Activated CD8-positive, alpha-beta memory T cell treated with anti-CD3 and anti-CD28 coated beads for 24 hours (primary cell): Measurements from ENCODE around the gene C2CD4C.
"Not testable (repeated sequence)": the region's sequence is repeated elsewhere in the genome, so short reads cannot be mapped to it uniquely, and the experiment has no call there.

ENCODE experiments used
- DNase-seq: peaks from one replicate; pipeline ENCODE4 v3.0.0-alpha.2; 2020

The C2CD4C gene

GRCh38 chr19:408902-409515 is at the start of gene C2CD4C:
Gene C2CD4C, minus strand, starts transcription at chr19:409147. Its CDS starts 786 bp downstream, at chr19:408361.
- DNase-seq: no peak

- no peak for DNase-seq
Measured at GRCh38 chr19:458091-459042, 49.4 kb upstream of the C2CD4C start.

- DNase-seq: no peak
Measured at GRCh38 chr19:457636-458035, 48.7 kb upstream of the C2CD4C start.

GRCh38 chr19:456547-457110 is 47.7 kb upstream of the C2CD4C start:
- DNase-seq: no peak

GRCh38 chr19:455851-456546 is 47.1 kb upstream of the C2CD4C start:
- DNase-seq: no peak

- no peak for DNase-seq
Measured at GRCh38 chr19:455031-455705, 46.2 kb upstream of the C2CD4C start.

- no peak for DNase-seq
Measured at GRCh38 chr19:453606-454005, 44.7 kb upstream of the C2CD4C start.

- DNase-seq: no peak
Measured at GRCh38 chr19:452829-453228, 43.9 kb upstream of the C2CD4C start.

- not testable (repeated sequence) for DNase-seq
Measured at GRCh38 chr19:450912-451481, 42.0 kb upstream of the C2CD4C start.

GRCh38 chr19:449916-450315 is 41.0 kb upstream of the C2CD4C start:
- DNase-seq: no peak

GRCh38 chr19:447816-448560 is 39.0 kb upstream of the C2CD4C start:
- DNase-seq: no peak

- DNase-seq: no peak
Measured at GRCh38 chr19:447064-447426, 38.1 kb upstream of the C2CD4C start.

GRCh38 chr19:444677-445210 is 35.8 kb upstream of the C2CD4C start:
- DNase-seq: no peak

- no peak for DNase-seq
Measured at GRCh38 chr19:443005-443404, 34.1 kb upstream of the C2CD4C start.

GRCh38 chr19:442085-442484 is 33.1 kb upstream of the C2CD4C start:
- DNase-seq: no peak

- DNase-seq: no peak
Measured at GRCh38 chr19:441213-441836, 32.4 kb upstream of the C2CD4C start.

GRCh38 chr19:440391-441212 is 31.7 kb upstream of the C2CD4C start:
- DNase-seq: no peak

GRCh38 chr19:439167-439900 is 30.4 kb upstream of the C2CD4C start:
- DNase-seq: no peak

GRCh38 chr19:438416-438958 is 29.5 kb upstream of the C2CD4C start:
- DNase-seq: no peak
